Colonic mucosa (tissue), 4 donors: ENCODE data around the gene MTUS2. TPM values are rescaled to one million over a fixed set of nuclear protein-coding genes. Genes with fewer than 3 reads are reported as not detected.

Experiments used
- DNase-seq: peaks from one replicate; pipeline ENCODE4 v3.0.0-alpha.2; 2020
- H3K27ac ChIP-seq: fragments of 200-600 bp; one replicate; pipeline ENCODE4 v1.8.0; 2021
- H3K27me3 ChIP-seq: fragments of 200-600 bp; one replicate; pipeline ENCODE4 v1.8.0; 2021
- H3K36me3 ChIP-seq: fragments of 200-600 bp; one replicate; pipeline ENCODE4 v1.8.0; 2021
- H3K4me1 ChIP-seq: fragments of 200-600 bp; one replicate; pipeline ENCODE4 v1.8.0; 2021; ENCODE audit warnings: mild to moderate bottlenecking
- H3K4me3 ChIP-seq: fragments of 200-600 bp; one replicate; pipeline ENCODE4 v1.8.0; 2021
- H3K9ac ChIP-seq, 2 donors: one replicate each; pipeline ENCODE4 v1.7.0; 2013; ENCODE audit warnings: control low read depth in 2 of 2, low read depth in 2 of 2, low read length in 2 of 2
- H3K9me3 ChIP-seq: fragments of 200-600 bp; one replicate; pipeline ENCODE4 v1.8.0; 2021
- intact Hi-C: fragments of 100-400 bp; cut with DNase I; formaldehyde crosslinking; loops from one replicate; pipeline ENCODE4 v1.14.1; 2022
- total RNA-seq, 2 donors: library from RNA; stranded (reverse); fragmentation: NEBNext Ultra II Directional in 1 of 2; extraction: Animal tissue kit (Norgen Biotek cat#: 25700) in 1 of 2; gene quantifications; one replicate each; pipeline ENCODE4 v1.2.1, GENCODE V29; 2021
- TF ChIP-seq, protein P1 (sequence below): fragments of 200-600 bp; IDR thresholded peaks from one replicate; pipeline ENCODE4 v1.8.0; 2022; ENCODE audit warnings: antibody characterized with exemption, mild to moderate bottlenecking
- donor health status: healthy.
- donor health status: DM: no; HTN: no; CAD: no.
- donor health status: DM: no; HTN: no; CAD: no.

MTUS2 gene
- total RNA-seq, 2 donors from 2014 or later = 0.11 to 0.40 TPM

DNA sequence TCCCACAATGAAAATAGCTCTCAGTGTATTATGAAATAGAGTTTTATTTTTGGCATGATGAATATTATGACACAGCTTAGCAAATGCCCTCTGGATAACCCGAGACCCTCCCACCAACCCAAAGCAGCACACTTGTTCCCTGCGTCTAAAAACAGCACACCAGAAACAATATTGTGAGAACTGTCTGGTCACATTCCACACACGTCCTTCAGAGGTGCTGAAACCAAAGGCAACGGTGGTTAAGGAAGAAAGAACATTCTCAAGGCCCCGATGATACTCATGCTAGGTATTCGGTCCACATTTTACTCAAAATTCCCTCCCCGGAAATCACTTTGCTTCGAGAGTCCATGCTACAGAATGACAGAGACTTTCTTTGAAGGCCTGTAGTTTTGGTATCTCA, 618.6 kb downstream of the MTUS2 start:
- H3K36me3 ChIP-seq = no peaks in the 10 kb centered on the region
- H3K9me3 ChIP-seq = no peaks in the 10 kb centered on the region
- H3K9ac ChIP-seq = no peak overlapping the region
- no peaks in the 10 kb centered on the region for H3K4me1 ChIP-seq
- no peak overlapping the region for H3K27ac ChIP-seq
- no peak for DNase-seq
- no peaks in the 10 kb centered on the region for H3K27me3 ChIP-seq
- TF ChIP-seq, protein P1, sequence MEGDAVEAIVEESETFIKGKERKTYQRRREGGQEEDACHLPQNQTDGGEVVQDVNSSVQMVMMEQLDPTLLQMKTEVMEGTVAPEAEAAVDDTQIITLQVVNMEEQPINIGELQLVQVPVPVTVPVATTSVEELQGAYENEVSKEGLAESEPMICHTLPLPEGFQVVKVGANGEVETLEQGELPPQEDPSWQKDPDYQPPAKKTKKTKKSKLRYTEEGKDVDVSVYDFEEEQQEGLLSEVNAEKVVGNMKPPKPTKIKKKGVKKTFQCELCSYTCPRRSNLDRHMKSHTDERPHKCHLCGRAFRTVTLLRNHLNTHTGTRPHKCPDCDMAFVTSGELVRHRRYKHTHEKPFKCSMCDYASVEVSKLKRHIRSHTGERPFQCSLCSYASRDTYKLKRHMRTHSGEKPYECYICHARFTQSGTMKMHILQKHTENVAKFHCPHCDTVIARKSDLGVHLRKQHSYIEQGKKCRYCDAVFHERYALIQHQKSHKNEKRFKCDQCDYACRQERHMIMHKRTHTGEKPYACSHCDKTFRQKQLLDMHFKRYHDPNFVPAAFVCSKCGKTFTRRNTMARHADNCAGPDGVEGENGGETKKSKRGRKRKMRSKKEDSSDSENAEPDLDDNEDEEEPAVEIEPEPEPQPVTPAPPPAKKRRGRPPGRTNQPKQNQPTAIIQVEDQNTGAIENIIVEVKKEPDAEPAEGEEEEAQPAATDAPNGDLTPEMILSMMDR = no peak
- intact Hi-C loops = no loop called here
- no peak overlapping the region for H3K4me3 ChIP-seq

DNA sequence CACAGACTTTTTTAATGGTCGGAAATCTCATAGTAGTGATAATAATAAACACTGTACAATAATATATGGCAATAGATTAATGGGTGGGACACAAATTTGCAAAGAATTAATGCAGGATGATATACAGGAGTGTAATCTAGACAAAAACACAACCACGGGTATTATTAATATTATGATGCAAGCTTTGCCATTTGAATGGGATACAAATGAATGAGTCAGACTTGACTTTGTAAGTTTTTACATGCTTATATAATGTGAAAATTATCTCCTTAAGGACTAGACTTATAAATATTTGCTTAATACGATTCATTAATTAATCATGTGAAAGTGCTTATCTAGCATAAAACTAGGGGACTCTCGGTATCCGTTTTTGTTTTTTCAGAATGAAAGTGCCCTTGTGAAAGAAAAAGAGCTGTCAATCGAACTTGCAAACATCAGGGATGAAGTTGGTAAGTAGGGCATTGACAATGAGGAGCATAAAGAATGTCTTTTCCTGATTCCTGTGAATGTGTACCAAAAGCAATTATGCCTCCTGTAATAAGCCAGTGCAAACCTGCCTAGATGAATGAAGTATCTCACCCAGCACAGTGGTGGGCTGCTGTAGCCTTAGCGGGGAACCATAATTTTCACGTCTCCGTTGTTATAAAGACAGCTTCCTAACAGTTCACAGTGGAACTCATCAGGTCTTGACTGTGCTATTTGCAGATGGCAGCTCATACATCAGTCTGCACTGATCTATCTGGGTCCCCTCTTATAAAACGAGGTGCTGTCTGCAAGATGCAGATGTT, 619.7 kb downstream of the MTUS2 start:
- DNase-seq = no peak
- intact Hi-C loops = no loop called here
- Histone ChIP-seq H3K27ac (no peak overlapping the region), H3K36me3 (no peaks in the 10 kb centered on the region), H3K4me1 (no peaks in the 10 kb centered on the region), H3K27me3 (no peaks in the 10 kb centered on the region), H3K9ac (no peak overlapping the region), H3K9me3 (no peaks in the 10 kb centered on the region), H3K4me3 (no peak overlapping the region)
- TF ChIP-seq, protein P1 = no peak

DNA sequence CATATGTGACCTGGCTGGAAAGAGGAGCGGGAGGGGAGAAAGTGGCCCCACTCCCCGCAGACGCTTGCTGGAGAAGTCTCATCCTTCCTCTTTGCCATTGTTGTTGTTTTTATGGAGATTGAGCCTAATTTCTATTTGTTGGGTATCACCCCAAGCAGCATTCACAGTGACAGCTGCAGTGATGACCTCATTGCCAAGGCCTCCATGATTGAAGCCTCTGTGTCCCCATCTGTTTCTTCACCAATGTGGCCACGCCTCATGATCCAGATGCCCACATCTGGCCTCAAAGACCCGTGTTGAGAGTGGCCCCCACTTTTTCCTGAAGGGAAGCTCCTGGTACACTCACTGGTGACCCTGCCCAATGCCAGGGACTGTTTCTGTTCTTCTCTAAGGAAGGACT, 621.2 kb downstream of the MTUS2 start:
- no peak overlapping the region for H3K9ac ChIP-seq
- no peak for DNase-seq
- no peaks in the 10 kb centered on the region for H3K9me3 ChIP-seq
- no peak overlapping the region for H3K27ac ChIP-seq
- no peaks in the 10 kb centered on the region for H3K36me3 ChIP-seq
- H3K27me3 ChIP-seq = no peaks in the 10 kb centered on the region
- no peaks in the 10 kb centered on the region for H3K4me1 ChIP-seq
- intact Hi-C loops = no loop called here
- H3K4me3 ChIP-seq = no peak overlapping the region
- TF ChIP-seq, protein P1 = no peak

DNA sequence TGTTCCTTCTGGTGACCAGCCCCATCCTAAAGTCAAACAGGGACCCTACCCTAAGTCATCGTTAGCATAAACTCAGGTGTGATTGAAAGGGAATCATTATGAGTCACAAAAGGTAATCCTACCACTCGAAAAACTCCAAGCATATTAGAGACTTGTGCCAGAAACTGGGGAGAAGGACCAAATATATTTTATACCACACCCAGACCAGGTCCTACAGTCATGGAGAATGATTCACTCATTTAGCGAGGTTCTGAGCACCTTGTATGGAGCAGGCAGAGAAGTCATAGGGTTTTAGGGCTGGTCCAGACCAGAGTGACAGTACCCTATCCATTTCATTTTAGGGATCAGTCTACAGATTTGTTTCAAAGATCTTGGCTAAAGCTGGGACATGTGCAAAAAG, 625.9 kb downstream of the MTUS2 start:
- Histone ChIP-seq H3K4me1 (no peaks in the 10 kb centered on the region), H3K36me3 (no peaks in the 10 kb centered on the region), H3K9ac (no peak overlapping the region), H3K27me3 (no peaks in the 10 kb centered on the region), H3K4me3 (no peak overlapping the region), H3K27ac (no peak overlapping the region), H3K9me3 (no peaks in the 10 kb centered on the region)
- intact Hi-C loops = no loop called here
- DNase-seq = no peak
- TF ChIP-seq, protein P1 = no peak

DNA sequence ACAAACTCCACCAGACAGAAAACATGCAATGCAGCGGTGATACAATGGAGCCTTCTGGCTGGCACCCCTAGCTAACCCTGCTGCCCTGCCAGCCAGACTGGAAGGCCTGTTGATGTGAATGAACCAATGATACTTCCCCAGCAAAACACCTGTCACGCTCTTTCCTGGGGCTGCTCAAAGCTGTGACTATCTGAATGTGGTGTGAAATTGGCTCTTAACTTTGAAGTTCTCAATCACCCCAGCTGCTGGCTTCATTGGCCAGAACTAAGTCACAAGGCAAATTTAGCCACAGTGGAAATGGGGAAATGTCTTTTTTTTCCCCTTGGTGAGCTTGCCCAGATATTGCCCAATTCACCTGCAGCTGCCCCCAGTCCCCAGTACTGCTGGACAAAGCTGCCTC, 628.0 kb downstream of the MTUS2 start:
- Histone ChIP-seq H3K36me3 (no peaks in the 10 kb centered on the region), H3K27me3 (no peaks in the 10 kb centered on the region), H3K9me3 (no peaks in the 10 kb centered on the region), H3K4me3 (no peak overlapping the region), H3K4me1 (no peaks in the 10 kb centered on the region), H3K9ac (no peak overlapping the region), H3K27ac (no peak overlapping the region)
- TF ChIP-seq, protein P1 = no peak
- DNase-seq = no peak
- intact Hi-C loops = no loop called here
